ENCODE results near the gene GARIN5A.

GARIN5A gene

GRCh38 chr19:50476224-50476906 is at the start of gene GARIN5A, which contains the start of gene EMC10:
GARIN5A (minus strand) TSS chr19:50476848; CDS start chr19:50476388, 460 bp downstream.
EMC10 (plus strand) TSS chr19:50476507; CDS start chr19:50476545, 38 bp downstream.
- TF ChIP-seq CTCF (conservative IDR thresholded peaks at IDR 0.05; ENCODE audit: low read length) = no peak
- H3K4me3 ChIP-seq (ENCODE audit: low read length) = peak within 1 kb of the TSS; percentile 76
- DNase-seq (ENCODE audit: low read depth) = peak; percentile 90

GRCh38 chr19:50522881-50523280 is 46.2 kb upstream of the GARIN5A start:
- DNase-seq (ENCODE audit: low read depth) = no peak
- TF ChIP-seq CTCF (conservative IDR thresholded peaks at IDR 0.05; ENCODE audit: low read length) = no peak
- no peak overlapping the region for H3K4me3 ChIP-seq (ENCODE audit: low read length)

GRCh38 chr19:50520822-50521465 is 44.3 kb upstream of the GARIN5A start:
- no peak overlapping the region for H3K4me3 ChIP-seq (ENCODE audit: low read length)
- DNase-seq (ENCODE audit: low read depth) = no peak
- TF ChIP-seq CTCF (conservative IDR thresholded peaks at IDR 0.05; ENCODE audit: low read length) = no peak

- H3K4me3 ChIP-seq (ENCODE audit: low read length) = no peak overlapping the region
- TF ChIP-seq CTCF (conservative IDR thresholded peaks at IDR 0.05; ENCODE audit: low read length) = no peak
- DNase-seq (ENCODE audit: low read depth) = no peak
Observed at GRCh38 chr19:50519006-50519575, 42.4 kb upstream of the GARIN5A start.

- no peak for DNase-seq (ENCODE audit: low read depth)
- no peak overlapping the region for H3K4me3 ChIP-seq (ENCODE audit: low read length)
- no peak for TF ChIP-seq CTCF (conservative IDR thresholded peaks at IDR 0.05; ENCODE audit: low read length)
Observed at GRCh38 chr19:50518091-50519005, 41.7 kb upstream of the GARIN5A start.

- TF ChIP-seq CTCF (conservative IDR thresholded peaks at IDR 0.05; ENCODE audit: low read length) = no peak
- no peak overlapping the region for H3K4me3 ChIP-seq (ENCODE audit: low read length)
- no peak for DNase-seq (ENCODE audit: low read depth)
Observed at GRCh38 chr19:50517704-50518075, 41.0 kb upstream of the GARIN5A start.
